Heart left ventricle (tissue), 13 donors: ENCODE data around the gene FGF9.

Experiments
- CTCF ChIP-seq, 12 donors: fragments of 200-600 bp; sonication (generic) in 4 of 12; IDR thresholded peaks; one replicate each; pipeline versions ENCODE4 v1.5.0 to v1.8.0; 2018 to 2022; ENCODE audit warnings: antibody characterized with exemption in 12 of 12, mild to moderate bottlenecking in 5 of 12
- POLR2A ChIP-seq, 2 donors: fragments of 450-650 bp; IDR thresholded peaks; one replicate each; pipeline ENCODE4 v1.6.1; 2017; ENCODE audit warnings: antibody characterized with exemption in 2 of 2, mild to moderate bottlenecking in 2 of 2, moderate library complexity in 2 of 2
- donor health status: ischemic (EF 13 %, LVEDD 7.1; RV severe dilation, severe dysfunction).
- donor health status: DM: no; HTN: yes; CAD: no.
- donor health status: DM: no; HTN: no; CAD: no.
- donor health status: ischemic (EF 25% LVEDD 6.9; RV normal size, moderate dysfunction).
- donor health status: ischemic (EF 25% LVEDD 5.7; RV mildly dilated, moderate dysfunction).
- donor health status: ischemic (EF 35%, LVEDD 5.7; RV mildly dilated, moderate dysfunction).
- donor health status: nonischemic (EF 11% LVEDD 7.7; RV severe dilation, severe dysfunction).
- donor health status: DM: yes; HTN: yes; CAD: no.
- donor health status: PGD.
- donor health status: ischemic (EF 29% LVEDD 5.4; RV normal size, mild dysfunction).
- donor health status: nonischemic (EF 23%, LVEDD 6.1; RV moderate dilation, normal function).

GRCh38 chr13:21677075-21677623 lies 6.3 kb downstream of the FGF9 start:
- TF ChIP-seq CTCF (IDR thresholded peaks at IDR 0.05) (no peak), POLR2A (IDR thresholded peaks at IDR 0.05) (no peak)
